Diencephalon (tissue), 1 donor: ENCODE results near the gene TNFSF9. TPM values are rescaled to one million over a fixed set of nuclear protein-coding genes. Genes with fewer than 3 reads are reported as not detected.

ENCODE experiments used
- small RNA-seq: library from RNA; depleted of rRNA; stranded (forward); fragments of <200 nt; gene quantifications from one replicate; pipeline ENCODE3, GENCODE V24; 2014
- total RNA-seq: library from RNA; depleted of rRNA; stranded (reverse); fragments of >200 nt; gene quantifications from one replicate; pipeline ENCODE4 v1.2.3, GENCODE V29; 2014

Gene TNFSF9
- total RNA-seq, result 4.2 TPM

GRCh38 chr19:6530386-6531162 is at the start of gene TNFSF9:
TSS of gene TNFSF9 (plus strand) at chr19:6531026. CDS start at chr19:6531037, 11 bp downstream.

GRCh38 chr19:6481541-6482342 is 49.1 kb upstream of the TNFSF9 start, which contains the start of gene DENND1C:
TSS of gene DENND1C (minus strand) at chr19:6481787. CDS start at chr19:6481695, 92 bp downstream.

GRCh38 chr19:6501740-6502648 is 28.8 kb upstream of the TNFSF9 start, which contains the start of gene TUBB4A:
TSS of gene TUBB4A (minus strand) at chr19:6502309. CDS start at chr19:6502212, 97 bp downstream.

Small RNA genes within 50 kb of the gene (small RNA-seq; reads per million reads assigned to genes)
- not detected for gene AC010503.2
- gene RF00019, result not detected

Other genes with a start within 250 kb of the TNFSF9 start
- not detected for gene ACER1, start 197.4 kb upstream of the TNFSF9 start, total RNA-seq
- 33.9 TPM for gene CLPP, start 169.5 kb upstream of the TNFSF9 start, total RNA-seq
- gene ALKBH7, start 158.2 kb upstream of the TNFSF9 start, total RNA-seq, result 59.5 TPM
- gene PSPN, start 155.1 kb upstream of the TNFSF9 start, total RNA-seq, result 3.2 TPM
- 43.6 TPM for gene GTF2F1, start 137.9 kb upstream of the TNFSF9 start, total RNA-seq
- gene KHSRP, start 106.2 kb upstream of the TNFSF9 start, total RNA-seq, result 113 TPM
- gene SLC25A41, start 97.3 kb upstream of the TNFSF9 start, total RNA-seq, result 0.69 TPM
- 37.6 TPM for gene SLC25A23, start 71.2 kb upstream of the TNFSF9 start, total RNA-seq
- 1.6 TPM for gene CRB3, start 66.8 kb upstream of the TNFSF9 start, total RNA-seq
- gene DENND1C, start 49.2 kb upstream of the TNFSF9 start, total RNA-seq, result 0.69 TPM
- 169 TPM for gene TUBB4A, start 28.7 kb upstream of the TNFSF9 start, total RNA-seq
- not detected for gene CD70, start 60.1 kb downstream of the TNFSF9 start, total RNA-seq
- not detected for gene TNFSF14, start 139.1 kb downstream of the TNFSF9 start, total RNA-seq
- 63.9 TPM for gene C3, start 189.6 kb downstream of the TNFSF9 start, total RNA-seq
- 16.8 TPM for gene GPR108, start 206.6 kb downstream of the TNFSF9 start, total RNA-seq
- 5.5 TPM for gene TRIP10, start 208.7 kb downstream of the TNFSF9 start, total RNA-seq
- 8.5 TPM for gene SH2D3A, start 236.4 kb downstream of the TNFSF9 start, total RNA-seq
- 5.1 TPM for gene VAV1, start 241.7 kb downstream of the TNFSF9 start, total RNA-seq